ENCODE data around the gene PLXNA3. TPM values are rescaled to one million over a fixed set of nuclear protein-coding genes. Genes with fewer than 3 reads are reported as not detected.

The PLXNA3 gene
- total RNA-seq, 1 experiment from 2014 or later, result 7.5 TPM

DNA sequence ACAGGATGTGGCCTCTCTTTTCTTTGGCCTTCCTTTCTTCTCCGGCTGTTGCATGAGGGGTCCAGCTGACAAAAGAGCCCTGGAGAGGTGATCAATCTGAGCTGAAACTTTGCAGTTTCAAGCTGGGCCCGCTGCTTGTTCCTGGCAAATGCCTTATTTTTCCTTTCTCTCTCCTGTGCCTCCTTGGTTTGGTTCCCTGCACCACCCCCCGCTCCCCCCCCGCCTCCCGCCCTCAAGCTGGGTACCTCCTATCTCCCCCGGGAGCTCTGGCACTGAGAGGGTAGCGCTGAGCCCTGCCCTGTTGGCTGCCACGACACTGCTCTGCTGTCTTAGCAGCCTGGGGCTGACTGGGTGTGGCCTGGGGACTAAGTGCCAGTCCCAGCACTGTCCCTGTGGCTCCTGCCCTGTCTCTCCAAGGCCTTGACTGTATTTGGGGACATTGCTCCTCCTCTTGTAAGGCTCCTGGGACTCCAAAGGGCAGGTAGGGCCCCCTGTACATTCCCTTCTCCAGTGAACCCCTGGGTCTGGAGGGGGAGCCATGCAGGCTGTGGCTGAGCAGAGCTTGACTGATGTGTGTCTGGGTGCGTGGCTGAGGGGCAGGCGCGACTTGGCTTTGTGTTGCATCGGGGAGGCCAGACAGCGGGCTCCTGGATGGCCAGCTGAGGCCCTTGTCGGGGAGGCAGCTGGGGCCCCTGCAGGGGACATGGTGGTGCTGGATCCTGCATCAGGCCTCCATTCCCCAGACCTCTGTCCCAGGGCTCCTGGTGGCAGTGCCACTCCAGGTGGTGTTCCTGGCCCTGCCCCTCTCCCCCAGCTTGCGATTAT lies 1.1 kb downstream of the PLXNA3 start:
- DNase-seq (ENCODE audit: low read depth), result no peak

DNA sequence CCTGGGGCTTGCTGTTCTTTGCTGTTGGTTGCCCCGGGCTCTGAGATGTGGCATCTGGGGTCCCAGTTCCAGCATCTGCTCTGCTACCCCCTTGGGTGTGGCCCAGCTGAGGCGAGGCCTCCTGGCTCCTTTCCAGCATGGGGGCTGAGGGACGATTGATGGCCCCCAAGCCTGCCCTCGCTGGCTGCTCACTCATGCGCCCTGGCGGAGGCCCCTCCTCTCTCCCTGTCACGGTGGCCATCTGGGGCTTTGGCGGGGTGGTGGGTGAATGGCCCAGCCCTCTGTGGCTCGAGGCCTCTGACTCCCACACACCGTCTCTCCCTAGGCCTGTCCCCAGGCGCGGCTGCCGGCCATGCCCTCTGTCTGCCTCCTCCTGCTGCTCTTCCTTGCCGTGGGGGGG lies 1.8 kb downstream of the PLXNA3 start:
- no peak for DNase-seq (ENCODE audit: low read depth)

DNA sequence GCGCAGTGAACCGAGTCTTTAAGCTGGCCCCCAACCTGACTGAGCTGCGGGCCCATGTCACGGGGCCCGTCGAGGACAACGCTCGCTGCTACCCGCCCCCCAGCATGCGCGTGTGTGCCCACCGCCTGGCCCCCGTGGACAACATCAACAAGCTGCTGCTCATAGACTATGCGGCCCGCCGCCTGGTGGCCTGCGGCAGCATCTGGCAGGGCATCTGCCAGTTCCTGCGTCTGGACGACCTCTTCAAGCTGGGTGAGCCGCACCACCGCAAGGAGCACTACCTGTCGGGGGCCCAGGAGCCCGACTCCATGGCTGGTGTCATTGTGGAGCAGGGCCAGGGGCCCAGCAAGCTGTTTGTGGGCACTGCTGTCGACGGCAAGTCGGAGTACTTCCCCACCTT lies 2.2 kb downstream of the PLXNA3 start:
- DNase-seq (ENCODE audit: low read depth), result no peak

DNA sequence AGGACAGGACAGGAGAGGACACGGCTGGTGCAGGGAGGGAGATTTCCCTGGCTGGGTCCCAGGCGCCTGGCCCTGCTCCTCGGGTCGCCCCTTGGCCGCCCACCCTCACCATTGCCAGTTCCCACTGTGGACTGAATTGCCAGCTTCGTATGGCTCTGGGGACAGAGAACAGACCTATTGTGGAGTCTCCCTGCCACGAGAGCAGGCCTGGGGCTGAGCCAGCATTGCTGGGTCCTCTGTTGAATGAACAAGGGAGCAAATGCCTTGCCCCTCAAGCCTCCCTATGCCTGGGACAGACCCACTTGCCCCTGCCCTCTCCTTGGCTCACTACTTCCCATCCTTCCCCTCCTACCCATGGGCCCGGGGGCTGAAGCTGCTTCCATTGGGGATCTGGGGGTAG lies 4.3 kb downstream of the PLXNA3 start:
- no peak for DNase-seq (ENCODE audit: low read depth)

DNA sequence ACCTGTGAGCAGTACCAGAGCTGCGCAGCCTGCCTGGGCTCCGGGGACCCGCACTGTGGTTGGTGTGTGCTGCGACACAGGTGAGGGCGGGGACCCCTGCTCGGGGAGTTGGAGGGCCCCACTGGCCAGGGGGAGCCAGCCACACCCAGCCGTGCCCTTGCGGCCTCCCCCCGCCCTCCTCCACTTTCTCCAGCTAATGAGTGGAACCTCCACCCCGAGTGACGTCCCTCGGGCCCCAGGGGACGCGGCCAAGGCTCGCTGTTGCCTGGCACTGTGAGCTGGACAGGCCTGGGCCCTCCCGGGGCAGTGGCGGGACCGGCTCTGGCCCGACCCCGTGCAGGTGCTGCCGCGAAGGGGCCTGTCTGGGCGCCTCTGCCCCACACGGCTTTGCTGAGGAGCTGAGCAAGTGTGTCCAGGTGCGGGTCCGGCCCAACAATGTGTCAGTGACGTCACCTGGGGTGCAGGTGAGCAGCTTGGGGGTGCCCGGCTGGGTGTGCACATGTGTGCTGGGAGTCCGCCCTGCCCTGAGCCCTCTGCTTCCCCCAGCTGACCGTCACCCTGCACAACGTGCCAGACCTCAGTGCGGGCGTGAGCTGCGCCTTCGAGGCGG lies 5.6 kb downstream of the PLXNA3 start:
- DNase-seq (ENCODE audit: low read depth), result no peak

DNA sequence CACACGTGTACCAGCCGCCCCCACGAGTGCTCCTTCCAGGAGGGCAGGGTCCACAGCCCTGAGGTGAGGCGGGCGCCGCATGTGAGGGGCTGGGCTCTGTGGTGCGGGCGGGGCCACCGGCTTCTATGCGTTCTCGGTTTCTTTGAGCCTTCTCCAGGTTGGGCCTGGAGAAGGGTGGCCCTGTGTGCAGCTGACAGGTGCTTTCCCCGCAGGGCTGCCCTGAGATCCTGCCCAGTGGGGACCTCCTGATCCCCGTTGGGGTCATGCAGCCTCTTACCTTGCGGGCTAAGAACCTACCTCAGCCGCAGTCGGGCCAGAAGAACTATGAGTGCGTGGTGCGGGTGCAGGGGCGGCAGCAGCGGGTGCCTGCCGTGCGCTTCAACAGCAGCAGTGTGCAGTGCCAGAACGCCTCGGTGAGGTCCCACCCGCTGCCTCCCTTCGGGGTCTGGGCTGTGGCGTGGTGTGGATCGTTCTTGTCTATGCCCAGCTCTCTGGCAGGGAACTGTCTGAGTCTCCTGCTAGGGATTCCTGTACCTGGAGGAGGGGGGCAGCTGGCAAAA lies 6.8 kb downstream of the PLXNA3 start:
- no peak for DNase-seq (ENCODE audit: low read depth)

DNA sequence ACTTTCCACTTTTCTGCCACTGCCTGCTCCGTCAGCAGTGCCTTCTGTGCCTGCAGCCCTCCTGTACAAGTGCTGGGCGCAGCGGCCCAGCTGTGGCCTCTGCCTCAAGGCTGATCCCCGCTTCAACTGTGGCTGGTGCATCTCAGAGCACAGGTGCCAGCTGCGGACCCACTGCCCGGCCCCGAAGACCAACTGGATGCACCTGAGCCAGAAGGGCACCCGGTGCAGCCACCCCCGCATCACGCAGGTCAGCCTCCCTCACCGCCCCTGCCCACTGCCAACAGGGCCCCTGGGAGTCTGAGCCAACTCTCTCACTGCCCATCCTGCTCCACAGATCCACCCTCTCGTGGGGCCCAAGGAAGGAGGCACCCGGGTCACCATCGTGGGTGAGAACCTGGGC lies 7.5 kb downstream of the PLXNA3 start:
- no peak for DNase-seq (ENCODE audit: low read depth)

DNA sequence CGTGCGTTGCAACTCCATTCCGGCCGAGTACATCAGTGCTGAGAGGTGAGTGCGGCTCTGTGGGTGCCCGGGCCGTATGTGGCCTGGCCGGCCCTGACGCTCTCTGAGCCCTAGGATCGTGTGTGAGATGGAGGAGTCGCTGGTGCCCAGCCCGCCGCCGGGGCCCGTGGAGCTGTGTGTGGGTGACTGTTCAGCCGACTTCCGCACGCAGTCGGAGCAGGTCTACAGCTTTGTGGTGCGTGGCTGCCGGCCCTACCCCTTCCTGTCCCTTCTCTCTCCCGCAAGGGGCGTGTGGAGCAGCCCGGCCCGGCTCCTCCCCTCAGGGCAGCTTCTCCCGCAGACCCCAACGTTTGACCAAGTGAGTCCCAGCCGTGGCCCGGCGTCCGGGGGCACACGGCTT lies 8.0 kb downstream of the PLXNA3 start:
- DNase-seq (ENCODE audit: low read depth), result no peak

DNA sequence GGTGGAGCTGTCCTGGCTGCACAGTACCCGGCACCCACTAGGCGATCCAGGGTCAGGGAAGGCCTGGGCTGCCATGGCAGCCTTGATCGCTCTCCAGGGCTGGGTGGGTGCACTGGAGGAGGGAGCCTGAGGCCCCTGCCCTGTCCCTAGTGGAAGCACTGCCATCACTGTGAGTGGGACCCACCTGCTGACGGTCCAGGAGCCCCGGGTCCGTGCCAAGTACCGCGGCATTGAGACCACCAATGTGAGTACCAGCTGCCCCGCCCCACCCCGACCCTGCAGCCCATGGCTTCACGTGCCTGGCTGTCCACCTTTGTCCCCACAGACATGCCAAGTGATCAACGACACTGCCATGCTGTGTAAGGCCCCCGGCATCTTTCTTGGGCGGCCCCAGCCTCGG lies 8.8 kb downstream of the PLXNA3 start:
- no peak for DNase-seq (ENCODE audit: low read depth)

DNA sequence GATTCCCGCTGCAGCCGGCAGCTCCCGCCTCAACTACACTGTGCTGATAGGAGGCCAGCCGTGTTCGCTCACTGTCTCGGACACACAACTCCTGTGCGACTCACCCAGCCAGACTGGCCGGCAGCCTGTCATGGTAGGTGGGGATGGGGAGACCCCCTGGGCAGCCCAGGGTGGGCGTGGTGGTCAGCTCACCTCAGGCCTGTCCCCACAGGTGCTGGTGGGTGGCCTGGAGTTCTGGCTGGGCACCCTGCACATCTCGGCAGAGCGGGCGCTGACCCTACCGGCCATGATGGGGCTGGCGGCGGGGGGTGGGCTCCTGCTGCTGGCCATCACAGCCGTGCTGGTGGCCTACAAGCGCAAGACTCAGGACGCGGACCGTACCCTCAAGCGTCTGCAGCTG lies 9.5 kb downstream of the PLXNA3 start:
- DNase-seq (ENCODE audit: low read depth), result no peak

DNA sequence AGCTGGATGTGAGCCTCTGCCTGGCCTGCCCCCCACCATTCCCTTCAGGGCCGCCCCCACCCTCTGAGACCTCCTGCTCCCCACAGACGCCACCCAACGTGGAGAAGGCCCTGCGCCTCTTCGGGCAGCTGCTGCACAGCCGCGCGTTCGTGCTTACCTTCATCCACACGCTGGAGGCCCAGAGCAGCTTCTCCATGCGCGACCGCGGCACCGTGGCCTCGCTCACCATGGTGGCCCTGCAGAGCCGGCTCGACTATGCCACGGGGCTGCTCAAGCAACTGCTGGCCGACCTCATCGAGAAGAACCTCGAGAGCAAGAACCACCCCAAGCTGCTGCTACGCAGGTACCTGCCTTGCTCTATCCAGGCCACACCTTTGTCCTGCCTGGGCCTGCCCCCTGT lies 10.1 kb downstream of the PLXNA3 start:
- DNase-seq (ENCODE audit: low read depth), result no peak

DNA sequence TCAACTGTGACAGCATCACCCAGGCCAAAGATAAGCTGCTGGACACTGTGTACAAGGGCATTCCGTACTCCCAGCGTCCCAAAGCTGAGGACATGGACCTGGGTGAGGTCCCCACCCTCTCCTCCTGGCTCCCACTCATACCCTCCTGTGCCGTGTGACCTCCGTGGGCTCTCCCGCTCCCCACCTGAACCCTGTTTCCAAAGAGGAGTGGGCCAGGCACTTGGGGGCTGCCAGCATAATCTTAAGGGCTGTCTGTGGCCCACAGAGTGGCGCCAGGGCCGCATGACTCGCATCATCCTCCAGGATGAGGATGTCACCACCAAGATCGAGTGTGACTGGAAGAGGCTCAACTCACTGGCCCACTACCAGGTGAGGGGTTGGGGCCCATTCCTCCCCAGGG lies 11.0 kb downstream of the PLXNA3 start:
- no peak for DNase-seq (ENCODE audit: low read depth)

DNA sequence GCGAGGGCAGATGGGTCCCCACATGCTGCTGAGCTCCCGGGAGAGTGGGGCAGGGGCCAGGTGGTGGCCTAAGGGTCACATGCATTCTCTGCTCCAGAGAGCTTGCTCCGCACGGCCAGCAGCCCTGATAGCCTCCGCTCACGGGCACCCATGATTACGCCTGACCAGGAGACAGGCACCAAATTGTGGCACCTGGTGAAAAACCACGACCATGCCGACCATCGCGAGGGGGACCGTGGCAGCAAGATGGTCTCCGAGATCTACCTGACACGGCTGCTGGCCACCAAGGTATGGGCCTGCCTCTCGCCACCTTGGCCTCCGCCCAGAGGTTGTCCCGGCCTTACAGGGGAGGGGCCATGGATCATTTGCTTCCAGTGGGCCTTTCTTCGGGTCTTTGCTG lies 11.8 kb downstream of the PLXNA3 start:
- DNase-seq (ENCODE audit: low read depth), result no peak

DNA sequence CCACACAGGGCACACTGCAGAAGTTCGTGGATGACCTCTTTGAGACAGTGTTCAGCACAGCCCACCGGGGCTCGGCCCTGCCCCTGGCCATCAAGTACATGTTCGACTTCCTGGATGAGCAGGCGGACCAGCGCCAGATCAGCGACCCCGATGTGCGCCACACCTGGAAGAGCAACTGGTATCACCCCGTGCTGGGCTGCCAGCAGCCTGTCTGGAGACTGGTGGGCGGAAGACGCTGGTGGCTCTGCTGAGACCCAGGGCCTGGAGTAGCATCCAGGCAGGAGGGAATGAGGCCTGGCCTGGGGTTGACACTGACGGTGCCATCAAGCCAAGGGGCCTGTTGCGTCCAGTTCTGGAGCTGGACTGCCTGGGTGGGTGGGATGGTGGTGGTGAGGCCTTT lies 12.4 kb downstream of the PLXNA3 start:
- no peak for DNase-seq (ENCODE audit: low read depth)

DNA sequence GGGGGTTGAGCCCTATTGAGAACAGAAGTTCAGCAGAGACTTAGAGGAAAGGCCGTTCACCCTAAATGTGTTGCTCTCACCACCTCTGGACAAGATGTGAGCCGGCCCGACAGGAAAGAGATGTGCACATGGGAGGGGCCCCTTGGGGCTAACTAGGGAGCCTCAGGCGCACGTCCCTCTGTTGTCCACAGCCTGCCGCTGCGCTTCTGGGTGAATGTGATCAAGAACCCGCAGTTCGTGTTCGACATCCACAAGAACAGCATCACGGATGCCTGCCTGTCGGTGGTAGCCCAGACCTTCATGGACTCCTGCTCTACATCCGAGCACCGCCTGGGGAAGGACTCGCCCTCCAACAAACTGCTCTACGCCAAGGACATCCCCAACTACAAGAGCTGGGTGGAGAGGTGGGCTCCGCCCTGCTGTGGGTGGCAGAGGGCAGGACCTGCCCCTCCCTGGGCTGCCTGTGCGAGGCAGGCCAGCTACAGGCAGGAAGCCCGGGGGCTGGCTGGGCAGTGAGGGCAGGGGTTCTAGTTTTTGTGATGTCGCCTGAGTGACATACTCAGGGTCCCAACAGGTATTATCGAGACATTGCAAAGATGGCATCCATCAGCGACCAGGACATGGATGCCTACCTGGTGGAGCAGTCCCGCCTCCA lies 13.0 kb downstream of the PLXNA3 start:
- DNase-seq (ENCODE audit: low read depth), result no peak

DNA sequence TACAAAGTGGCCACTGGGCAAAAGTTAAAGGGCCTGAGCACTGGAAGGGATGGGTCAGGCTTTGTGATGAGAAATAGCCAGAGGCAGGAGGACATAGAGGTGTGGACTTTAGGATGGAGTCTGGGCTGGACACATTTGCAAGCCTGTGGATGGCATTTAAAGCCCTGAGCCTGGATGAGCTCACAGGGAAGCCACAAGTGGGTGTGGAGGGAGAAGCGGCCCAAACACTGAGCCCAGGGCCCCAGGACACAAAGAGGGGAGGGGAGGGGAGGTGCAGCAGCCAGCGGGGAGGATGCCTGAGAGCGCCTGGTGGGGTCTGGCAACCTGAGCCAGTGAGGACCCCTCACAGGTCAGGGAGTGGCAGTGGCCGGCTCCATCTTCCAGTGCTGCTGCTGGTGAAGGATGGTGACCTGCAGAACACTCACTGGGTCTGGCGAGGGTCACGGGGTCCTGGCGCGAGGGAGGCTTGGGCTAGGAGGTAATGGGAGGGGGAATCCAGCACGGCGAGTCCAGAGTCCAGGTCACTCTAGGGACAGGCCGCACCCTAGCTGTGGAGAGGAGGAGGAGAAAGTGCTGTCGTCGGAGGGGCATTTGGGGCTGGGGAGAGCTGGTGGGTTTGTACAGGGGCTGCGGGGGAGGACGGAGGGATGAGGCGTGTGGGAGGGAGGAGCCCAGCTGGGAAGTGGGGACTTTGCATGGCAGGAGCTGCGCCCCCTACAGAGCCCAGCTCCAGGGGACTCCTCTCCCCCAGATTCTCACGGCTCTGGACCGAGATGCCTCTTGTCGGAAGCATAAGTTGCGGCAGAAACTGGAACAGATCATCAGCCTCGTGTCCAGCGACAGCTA lies 14.0 kb downstream of the PLXNA3 start:
- no peak for DNase-seq (ENCODE audit: low read depth)

DNA sequence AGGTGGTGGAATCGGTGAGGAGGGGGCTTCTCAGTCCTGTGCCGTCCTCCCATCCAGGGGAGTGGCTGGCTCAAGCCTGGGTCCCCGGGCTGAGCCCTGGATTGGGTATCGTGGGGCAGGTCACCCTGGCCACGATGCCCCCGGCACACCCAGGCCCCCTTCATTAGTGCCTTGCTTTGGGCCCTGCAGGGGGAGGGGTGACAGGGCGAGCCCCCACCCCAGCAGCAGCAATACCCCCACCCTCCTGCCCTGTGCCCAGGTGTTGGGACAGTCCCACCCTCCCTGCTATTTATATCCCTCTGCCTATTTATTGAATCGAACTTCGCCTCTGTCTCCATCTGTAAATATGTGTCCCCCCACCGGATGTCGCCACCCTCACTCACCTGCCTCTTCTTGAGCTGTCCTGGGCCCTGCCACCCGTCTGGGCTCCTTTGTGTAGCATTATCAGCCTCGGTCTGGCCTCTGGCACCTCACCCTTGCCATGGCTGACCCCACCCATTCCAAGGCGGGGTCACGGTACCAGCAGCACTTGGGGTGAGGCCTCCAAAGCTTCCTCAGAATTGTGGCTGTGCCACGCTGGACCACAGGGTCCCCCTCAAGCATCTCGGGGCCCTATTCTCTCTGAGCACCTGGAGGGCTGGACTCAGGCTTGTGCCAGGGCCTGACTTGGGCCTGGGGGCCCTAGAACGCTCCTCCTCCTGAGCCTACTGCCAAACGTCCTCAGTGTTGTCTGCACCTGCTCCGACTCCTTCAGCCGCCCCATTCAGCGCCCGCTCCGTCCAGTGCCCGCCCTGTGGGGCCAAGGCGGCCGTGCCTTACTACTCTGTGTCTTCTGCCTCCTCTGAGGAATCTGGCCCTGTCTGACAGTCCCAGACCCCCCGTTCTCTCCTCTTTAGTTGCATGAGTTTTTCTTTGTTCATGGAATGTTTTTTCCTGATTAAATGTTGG lies 14.9 kb downstream of the PLXNA3 start:
- no peak for DNase-seq (ENCODE audit: low read depth)

DNA sequence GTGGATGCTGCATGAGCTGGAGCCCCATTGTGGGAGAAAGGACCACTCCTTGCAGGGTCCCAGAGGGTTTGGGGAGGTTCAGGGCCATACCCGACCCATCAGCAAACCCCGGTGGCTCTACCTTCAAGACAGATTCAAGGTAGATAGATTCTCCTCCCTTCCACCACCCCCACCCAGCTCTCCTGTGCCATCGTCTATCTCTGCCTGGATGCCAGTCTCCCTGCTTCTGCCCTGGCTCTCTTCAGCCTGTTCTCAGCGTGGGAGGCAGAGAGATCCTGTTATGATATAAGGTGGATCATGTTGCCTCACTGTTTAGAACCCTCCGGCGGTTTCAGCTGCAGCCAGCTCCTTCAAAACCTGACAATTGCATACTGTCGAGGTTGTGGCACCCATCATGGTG lies 15.6 kb downstream of the PLXNA3 start:
- no peak for DNase-seq (ENCODE audit: low read depth)

DNA sequence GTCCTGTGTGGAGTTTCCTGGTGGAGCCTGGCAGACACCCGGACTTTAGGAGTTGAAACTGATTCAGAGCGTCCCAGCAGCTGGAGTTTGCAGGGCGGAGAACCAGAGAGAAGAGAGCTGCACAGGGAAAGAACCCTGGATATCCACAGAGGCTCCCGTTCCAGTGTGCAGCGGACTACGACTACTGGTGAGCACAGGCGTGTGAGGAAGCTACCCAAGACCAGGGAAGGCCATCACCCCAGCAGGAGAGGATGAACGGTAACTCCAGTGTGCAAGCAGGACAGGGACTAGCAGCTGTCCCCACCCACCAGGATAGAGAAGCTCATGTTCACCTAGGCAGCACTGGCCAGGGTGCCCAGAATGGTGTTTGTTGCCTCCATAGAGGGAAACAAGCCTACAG lies 18.7 kb downstream of the PLXNA3 start:
- no peak for DNase-seq (ENCODE audit: low read depth)

DNA sequence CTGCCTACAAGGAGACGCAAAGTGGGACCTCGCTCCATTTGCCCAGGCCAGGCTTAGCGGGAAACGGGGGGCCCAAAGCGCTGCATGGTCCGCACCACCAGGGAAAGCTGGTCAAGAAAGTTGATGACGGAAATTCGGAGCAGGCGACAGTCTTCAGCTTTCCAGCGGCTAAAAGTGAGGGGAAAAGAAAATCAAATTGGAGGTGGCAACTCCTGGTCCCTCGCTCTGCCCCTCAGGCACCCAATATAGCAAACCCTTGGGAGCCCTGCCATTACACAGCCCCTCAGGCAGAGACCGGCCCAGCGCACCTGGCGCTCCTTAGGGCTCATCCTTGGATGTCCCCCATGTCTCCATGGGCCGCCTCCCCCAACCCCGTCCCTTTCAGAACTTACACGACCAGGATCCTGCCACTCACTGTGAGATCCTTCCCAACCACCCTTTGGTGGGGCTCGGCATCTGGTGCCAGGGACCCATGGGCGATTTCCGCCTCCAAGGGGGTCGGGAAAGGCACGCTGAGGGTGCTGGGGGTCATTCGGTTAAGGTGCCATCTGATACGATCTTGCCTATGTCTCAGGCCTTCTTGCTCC lies 19.9 kb downstream of the PLXNA3 start:
- DNase-seq (ENCODE audit: low read depth), result no peak
